NCI-H2171 treated with DMSO at 0.1 percent for 48 hours (cell line): ENCODE results near the gene PHLPP1.
"Not testable (repeated sequence)": the region's sequence is repeated elsewhere in the genome, so short reads cannot be mapped to it uniquely, and the experiment has no call there.

Experiments
- DNase-seq: peaks from one replicate; lab custom pipeline; 2025; lab: John Stamatoyannopoulos, UW

The PHLPP1 gene

DNA sequence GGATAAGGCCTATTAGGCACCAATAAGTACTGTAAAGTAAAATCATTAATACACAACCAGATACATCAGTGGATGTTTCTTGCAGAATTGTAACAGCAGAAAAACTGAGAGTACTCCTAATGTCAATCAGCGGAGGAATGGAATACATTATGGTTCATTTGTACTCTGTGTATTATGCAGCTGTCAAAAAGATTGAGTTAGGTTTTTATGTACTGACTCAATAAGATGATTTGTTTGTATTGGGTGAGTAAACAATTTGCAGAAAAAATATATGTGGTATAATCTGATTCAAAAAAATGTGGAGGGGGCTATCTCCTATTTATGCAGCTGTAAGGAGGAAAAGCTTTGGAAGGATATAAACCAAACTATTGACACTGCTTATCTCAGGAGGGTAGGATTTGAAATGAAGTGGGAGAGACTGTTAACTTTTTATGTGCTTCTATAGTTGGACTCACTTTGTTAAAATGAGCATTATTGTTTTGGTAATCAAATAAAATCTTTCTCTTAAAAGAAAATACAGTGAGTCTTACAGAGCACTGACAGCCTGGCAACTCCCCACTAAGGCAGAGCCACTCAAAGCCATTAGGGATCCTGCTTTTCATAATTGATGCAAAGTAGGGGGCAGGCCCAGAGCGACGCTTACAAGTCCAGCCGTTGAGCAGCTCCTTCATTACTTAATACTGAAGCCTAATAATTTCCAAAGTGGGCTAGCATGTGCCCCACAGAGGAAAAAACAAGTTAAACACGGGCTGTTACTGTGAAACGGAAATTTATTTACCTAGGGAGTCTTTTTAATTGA lies 168.8 kb downstream of the PHLPP1 start:
- DNase-seq = no peak

DNA sequence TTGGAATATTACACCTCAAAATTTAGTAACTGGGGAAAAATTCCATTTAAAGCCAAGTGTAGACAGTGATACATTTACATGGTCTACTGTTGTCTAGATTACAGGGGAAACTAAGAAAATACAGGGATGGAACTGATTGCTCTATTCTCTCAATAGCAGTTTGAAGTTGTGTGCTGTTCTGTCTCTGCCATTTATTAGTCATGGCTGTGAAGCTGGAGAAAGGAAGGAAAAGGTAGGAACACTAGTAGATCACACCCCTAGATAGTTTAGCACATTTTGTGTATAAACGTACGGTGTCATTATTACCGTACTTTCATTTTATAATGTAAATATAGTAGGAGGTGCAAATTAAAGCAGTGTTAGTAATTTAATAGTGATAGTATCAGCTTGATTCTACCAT lies 170.5 kb downstream of the PHLPP1 start:
- DNase-seq = no peak

DNA sequence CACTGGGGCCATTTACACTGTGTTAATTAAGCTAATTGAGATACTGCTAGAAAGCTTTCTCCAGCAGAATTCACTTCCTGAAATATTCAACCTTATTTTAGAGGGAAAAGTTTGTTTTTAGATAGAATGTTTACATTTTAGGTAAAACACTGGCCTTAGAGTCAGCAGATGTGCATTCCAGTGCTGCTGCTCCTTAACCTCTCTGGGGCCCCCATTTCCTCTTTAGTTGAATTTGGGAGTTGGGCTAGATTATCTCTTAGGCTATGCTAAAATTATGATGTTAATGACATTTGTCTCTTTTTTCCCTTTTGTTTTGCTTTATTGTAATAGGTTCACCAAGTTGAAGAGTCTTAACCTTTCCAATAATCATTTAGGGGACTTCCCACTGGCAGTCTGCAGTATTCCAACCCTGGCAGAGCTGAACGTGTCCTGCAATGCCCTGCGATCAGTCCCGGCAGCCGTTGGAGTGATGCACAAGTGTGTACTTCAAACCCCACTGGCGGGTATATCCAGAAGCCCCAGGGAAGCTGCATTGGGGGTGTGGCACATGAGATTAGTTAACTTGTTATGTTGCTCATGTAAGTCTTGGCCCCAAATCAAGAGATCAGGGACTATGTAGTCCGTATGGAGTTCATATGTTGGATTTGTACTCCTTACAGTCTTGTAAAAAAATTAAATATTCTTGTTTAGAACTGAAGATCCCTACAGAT lies 179.5 kb downstream of the PHLPP1 start:
- DNase-seq = no peak

DNA sequence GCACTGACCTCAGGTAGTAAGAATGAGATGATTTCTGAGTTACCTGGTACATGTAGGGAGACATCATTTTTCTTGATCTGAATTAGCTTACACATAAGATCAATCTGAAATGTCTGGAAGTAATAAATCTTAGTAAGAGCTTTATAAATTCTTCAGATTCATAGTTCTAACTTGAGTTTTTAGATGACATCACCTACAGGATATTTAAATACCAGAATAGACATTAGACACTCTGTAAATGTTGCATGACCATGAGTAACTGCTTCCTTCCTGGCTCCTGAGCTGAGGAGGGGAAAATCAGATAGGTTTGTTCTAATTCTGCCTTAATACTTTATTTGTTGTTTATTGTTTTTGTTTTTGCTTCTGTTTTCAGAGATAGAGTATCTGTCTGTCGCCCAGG lies 181.8 kb downstream of the PHLPP1 start:
- DNase-seq = no peak

DNA sequence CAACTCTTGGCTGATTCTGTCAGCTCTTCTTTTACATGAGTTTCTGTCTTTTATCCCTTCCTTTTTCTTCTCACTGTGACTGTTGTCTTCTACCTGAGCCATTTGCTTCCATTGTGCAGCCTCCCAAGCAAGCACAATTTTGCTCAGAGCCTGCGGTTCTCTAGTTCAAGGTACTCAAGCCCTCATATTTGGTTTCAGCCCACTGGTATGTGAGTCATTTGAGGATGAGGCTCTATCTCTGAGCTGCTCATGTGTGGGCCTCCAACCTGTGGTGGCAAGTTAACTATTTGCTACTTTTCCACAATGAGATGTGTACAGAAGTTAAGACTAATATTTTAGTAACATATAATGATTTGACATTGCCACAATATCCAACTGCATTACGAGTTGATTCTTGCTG lies 183.0 kb downstream of the PHLPP1 start:
- DNase-seq = no peak

DNA sequence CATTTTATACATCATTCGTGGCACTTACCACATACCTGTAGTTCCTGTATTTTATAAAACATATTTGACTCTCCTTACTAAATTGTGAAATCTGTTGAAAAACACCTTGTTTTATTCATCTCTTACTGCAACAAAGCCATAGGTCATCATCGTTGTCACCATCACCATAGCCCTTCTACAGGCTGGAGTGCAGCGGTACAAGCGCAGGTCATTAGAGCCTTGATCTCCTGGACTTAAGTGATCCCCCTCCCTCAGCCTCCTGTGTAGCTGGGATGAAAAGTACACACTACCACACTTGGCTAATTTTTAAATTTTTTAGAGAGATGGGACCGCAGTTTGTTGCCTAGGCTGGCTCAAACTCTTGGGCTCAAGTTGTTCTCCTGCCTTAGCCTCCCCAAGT lies 184.2 kb downstream of the PHLPP1 start:
- no peak for DNase-seq

DNA sequence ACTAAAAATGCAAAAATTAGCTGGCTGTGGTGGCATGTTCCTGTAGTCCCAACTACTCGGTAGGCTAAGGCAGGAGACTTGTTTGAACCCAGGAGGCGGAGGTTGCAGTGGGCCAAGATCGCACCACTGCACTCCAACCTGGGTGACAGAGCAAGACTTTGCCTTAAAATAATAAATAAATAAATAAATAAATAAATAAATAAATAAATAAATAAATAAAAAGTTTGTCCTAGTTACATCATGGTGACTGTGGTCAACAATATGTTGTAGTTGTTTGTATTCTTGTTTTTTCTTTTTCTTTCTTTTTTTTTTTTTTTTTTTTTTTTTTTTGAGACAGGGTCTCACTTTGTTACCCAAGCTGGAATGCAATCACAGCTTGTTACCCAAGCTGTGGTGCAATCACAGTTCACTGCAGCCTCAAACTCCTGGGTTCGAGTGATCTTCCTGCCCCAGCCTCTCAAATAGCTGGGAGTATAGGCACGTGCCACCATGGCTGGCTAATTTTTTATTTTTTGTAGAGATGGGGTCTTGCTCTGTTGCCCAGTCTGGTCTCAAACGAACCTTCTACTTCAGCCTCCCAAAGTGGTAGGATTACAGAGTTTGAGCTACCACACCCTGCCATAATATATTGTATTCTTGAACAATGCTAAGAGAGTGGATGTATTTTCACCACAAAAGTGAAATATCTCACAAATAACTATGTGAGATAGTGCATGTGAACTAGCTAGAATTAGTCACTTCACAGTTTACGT lies 185.0 kb downstream of the PHLPP1 start:
- no peak for DNase-seq

DNA sequence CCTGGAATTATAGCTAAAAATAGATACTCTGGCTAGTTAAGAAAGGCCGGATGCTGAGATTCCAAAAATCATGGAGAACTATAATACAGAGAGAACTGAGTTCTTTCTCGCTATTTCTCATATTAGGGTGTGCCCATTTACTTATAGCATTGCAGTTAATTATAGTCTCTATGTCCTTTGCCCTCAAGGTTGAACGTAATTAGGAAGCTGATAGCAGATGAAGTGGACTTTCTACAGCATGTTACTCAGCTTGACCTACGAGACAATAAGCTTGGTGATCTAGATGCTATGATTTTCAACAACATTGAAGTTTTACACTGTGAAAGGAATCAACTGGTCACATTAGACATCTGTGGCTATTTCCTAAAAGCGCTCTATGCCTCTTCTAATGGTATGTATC lies 187.4 kb downstream of the PHLPP1 start:
- DNase-seq = no peak

DNA sequence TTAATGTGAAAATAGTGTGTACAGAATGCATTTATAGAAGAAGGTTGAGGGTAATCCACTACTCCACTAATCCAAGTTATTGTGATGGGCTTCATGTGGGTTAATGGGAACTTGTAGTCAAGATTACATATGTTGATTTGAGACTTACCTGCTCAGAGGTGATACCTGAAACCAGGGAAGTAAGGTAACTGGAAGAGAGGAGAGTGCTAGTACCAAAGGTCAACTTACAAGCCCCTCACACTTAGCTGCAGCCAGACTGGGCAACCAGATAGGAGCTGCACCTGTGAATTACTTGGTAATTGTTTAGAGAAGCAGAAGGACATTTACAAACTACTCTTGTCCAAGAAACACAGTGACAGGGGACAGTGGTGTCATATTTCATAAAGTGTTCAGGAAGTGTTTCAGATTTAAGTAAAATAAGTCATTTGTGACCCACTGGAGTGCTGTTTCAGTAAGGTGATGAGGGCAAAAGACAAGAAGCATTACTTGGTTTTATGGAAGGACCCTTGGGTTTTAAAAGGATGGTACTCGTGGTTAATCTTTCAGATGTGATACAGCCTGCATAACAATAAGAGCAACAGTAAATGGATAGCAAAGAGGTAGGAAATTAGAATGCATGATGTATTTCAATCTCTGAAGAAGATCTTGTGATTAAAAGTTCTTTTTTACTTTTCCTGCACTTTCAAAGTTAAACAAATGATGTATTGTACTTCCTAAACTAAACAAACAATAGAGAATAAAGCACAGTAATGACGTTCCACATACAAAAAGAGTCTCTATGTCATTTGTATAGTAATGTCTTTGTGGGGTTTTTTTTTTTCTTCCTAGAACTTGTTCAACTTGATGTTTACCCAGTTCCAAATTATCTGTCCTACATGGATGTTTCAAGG lies 189.3 kb downstream of the PHLPP1 start:
- no peak for DNase-seq

DNA sequence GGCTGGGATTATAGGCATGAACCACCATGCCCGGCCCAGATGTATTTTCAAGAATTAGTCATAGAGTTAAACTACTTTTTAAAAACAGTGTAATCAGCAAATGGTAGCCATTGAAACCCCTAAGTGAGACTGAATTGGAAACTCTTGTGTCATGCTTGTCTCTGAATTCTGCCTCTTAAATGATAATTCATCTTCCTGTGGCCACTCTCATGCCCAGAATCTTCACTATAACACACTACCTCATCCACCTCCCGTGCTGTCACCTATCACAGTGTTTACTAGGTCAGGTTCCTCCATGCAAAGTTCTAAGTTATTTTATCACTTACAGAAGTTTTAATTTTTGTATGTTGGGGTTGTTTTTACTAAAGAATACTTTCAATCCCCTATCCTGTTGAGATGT lies 197.5 kb downstream of the PHLPP1 start:
- no peak for DNase-seq

DNA sequence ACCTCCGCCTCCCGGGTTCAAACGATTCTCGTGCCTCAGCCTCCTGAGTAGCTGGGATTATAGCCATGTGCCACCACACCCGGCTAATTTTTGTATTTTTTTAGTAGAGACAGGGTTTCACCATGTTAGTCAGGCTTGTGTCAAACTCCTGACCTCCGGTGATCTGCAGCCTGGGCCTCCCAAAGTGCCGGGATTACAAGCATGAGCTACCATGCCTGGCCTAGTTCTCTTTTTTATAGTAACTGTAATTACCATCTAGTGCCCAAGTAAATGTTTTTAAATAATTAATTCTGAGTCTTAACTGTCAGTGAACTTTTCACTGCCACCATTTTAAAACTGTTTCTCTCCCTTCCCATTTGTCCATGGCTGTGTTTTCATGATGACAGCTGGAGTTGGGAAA lies 198.5 kb downstream of the PHLPP1 start:
- DNase-seq = not testable (repeated sequence)

DNA sequence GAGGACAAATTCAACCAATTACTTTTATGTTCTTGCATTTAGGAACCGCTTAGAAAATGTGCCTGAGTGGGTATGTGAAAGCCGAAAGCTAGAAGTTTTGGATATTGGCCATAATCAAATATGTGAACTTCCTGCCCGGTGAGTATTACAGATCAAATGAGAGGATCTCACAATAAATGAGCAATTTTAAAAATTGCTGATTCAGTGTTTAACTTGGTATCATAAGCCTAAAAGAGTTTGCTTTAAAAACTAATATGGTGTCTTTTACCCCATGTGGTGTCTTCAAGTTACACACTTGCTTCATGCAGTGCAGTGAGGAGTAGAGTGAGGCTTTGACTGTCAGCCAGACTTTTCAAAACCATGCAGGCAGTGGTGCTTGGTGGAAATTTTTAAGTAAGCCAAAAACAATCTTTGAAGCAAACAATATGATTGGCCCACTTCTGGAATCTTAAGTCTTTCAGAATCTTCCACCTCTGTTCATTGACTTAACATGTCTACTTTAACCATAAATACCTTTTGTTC lies 199.6 kb downstream of the PHLPP1 start:
- no peak for DNase-seq

DNA sequence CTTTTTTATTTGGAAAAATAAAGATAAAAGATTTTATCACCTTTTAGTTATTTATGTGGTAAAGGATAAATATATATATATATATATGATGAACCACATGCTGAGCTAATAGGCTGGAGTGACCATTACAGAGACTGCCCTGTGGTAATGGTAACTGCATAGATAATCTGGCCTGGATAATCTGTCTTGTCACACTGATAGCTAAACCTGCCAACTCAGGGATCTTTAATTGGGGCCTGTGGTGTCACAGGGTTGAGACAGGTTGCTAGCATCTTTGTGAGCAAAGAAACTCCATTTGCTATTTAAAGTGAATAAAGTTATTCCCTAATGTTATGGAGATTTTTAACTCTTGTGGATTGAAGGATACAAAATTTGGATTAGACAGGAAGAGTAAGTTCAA lies 203.0 kb downstream of the PHLPP1 start:
- DNase-seq = no peak

DNA sequence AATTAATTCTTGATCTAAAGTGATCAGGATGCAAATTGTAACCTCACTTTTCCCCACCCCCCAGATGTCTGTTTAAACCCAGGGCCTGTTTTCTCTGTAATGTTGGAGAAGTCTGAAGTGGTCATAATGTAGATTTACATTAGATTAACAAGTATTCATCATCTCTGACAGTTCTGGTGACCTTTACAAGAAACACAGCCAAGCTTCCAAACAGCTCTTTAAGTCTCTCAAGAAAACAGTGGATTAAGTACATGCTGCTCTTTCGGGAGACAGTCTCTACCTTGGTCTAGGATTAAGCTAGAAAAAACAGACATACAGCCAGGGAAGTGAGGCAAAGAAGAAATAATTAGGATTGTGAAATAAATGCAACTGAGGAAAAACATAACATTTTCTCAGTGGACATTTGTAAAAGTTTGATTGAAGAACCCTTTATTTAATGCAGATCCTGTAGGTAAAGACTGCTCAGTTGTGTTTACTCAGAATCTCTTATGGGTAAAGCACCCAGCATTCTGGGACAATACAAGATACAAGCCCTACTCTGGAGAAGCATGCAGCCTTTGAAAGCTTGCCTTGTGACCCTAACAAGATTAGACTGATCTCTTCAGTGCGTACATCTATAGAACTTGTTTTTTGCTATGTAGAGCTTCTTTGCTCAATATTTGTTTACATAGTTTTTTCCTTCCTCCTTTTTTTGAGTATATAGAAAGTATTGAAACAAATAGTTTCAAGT lies 203.9 kb downstream of the PHLPP1 start:
- DNase-seq = no peak

DNA sequence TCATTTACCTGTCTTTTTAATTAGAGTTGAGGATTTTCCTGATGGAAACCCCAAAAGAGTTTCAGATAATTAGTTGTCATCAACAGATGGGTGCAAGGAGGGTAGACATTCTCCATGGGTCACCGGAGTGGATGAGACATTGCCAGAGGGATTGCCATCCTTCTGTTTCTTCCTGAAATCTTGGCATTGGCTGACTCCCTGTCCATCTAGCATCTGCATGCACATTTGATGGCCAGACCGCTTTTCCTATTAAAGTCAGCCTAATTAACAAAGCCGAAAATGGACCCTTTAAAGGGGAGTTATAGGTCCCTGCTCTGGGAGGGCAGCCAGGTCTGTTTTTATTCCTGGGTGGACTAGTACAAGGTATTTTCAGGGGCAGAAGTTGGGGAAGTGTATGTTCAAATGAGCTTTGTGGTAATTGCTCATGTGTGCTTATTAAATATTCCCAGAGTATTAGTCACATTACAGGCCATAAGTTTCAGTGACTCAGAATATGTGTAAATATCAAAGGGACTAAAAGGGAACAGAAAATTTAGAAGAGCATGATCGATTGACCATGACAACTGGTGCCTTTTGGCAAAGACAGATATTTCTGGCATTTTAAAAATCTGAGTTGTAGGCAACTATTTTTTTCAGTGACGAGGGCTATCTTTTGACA lies 209.8 kb downstream of the PHLPP1 start:
- DNase-seq = no peak

DNA sequence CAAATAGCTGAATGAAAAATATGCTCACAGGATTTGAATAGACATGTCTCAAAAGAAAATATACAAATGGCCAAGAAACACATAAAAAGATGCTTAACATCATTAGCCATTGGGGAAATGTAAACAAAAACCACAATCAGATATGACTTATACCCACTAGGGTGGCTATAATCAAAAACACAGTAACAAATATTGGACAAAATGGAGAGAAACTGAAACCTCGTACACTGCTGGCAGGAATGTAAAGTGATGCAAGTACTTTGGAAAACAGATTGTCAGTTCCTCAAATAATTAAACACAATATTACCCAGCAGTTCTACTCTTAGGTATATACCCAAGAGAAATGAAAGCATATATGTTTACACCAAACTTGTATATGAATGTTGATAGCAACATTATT lies 213.0 kb downstream of the PHLPP1 start:
- DNase-seq = no peak

DNA sequence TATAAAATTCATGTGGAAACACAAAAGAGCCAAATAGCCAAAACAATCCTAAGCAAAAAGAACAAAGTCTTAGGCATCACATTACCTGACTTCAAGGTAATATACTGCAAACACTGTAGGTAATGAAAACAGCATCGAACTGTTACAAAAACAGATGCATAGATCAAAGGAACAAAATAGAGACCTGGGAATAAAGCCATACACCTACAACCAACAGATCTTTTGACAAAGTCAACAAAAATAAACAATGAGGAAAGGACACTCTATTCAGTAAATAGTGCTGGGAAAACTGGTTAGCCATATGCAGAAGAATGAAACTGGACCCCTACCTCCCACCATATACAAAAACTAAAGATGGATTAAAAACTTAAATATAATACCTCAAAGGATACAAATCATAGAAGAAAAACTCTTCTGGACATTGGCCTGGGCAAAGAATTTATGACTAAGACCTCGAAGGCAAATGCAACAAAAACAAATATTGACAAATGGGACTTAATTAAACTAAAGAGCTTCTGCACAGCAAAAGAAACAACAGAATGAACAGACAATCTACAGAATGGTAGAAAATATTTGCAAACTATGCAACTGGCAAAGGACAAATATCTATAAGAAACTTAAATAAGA lies 218.0 kb downstream of the PHLPP1 start:
- DNase-seq = no peak

DNA sequence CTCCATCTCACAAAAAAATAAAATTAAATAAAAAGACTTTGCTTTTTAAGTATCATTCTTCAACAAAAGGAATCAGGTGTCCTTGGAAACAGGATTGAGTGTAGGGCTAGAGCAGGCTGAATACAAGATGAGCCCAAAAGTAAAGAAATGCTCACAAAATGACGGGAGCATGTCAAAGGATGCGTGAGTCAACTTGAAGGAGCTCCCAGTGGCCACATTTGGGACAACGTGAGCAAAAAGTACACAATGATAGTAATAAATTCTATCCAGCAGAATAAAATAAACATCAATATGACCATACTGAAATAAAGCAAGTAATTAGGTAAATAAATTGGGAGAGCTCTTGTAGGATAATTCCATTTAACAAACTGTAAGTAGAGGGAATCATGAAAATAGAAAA lies 220.7 kb downstream of the PHLPP1 start:
- no peak for DNase-seq

DNA sequence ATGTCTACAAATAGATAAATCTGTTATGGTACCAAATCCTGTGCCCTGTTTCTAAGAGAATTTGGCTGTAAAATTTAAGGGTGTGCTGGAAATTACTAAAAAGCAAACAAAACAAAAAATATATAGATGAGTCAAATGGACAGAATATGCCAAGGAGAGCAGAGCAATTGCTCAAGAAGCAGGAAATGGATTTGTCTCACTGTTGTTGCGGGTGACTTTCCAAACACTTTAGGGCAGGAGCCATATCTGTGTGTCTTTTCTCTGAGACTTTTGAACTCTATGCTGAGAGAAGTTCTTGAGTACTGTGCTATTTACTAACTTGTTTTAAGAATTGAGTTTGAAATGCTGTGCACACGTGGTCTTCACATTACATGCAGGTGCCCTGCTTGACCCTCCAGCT lies 221.7 kb downstream of the PHLPP1 start:
- DNase-seq = no peak

DNA sequence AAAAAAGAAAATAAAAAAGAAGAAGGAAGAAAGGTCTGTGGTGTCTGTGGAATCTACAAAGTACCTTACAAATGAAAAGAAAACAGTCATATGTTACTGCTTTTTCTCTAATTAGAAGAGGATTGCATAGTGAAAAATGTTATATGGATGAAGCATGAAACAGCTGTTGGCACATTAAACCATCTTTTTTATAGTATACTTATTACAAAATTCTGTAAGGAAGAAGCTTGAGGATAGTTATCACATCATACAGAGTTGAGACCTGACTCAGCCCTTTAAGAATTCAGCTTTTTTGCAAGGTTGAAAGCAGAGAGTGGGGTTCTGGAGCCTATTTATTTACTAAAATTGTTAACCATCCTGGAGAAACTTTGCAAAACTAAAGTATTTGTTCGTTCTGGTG lies 222.7 kb downstream of the PHLPP1 start:
- no peak for DNase-seq
